Type B pancreatic cell (in vitro differentiated cells): ENCODE measurements around the gene C1orf141. TPM values are rescaled to one million over a fixed set of nuclear protein-coding genes. Genes with fewer than 3 reads are reported as not detected.

ENCODE experiments used
- DNase-seq: peaks from one replicate; pipeline ENCODE4 v3.0.0; 2021; ENCODE audit warnings: mixed read lengths; ENCODE audit not compliant: unreplicated experiment; ENCODE audit errors: extremely low spot score
- H3K27ac Mint-ChIP-seq: 2 replicates; pipeline ENCODE4 v1.8.0; 2021; ENCODE audit warnings: mild to moderate bottlenecking, mixed read lengths
- H3K27me3 Mint-ChIP-seq: 2 replicates; pipeline ENCODE4 v1.8.0; 2021; ENCODE audit warnings: mixed read lengths
- H3K36me3 Mint-ChIP-seq: 2 replicates; pipeline ENCODE4 v1.8.0; 2021; ENCODE audit warnings: mixed read lengths
- H3K4me1 Mint-ChIP-seq: one replicate; pipeline ENCODE4 v1.8.0; 2021; ENCODE audit warnings: mixed read lengths; ENCODE audit not compliant: unreplicated experiment
- H3K4me3 Mint-ChIP-seq: 2 replicates; pipeline ENCODE4 v1.8.0; 2021; ENCODE audit warnings: mild to moderate bottlenecking, mixed read lengths
- H3K9me3 Mint-ChIP-seq: 2 replicates; pipeline ENCODE4 v1.8.0; 2021; ENCODE audit warnings: mixed read lengths
- CTCF ChIP-seq: fragments of 200-600 bp; sonication (generic); conservative IDR thresholded peaks from 2 replicates; pipeline ENCODE4 v1.5.0; 2021; ENCODE audit warnings: antibody characterized with exemption, mild to moderate bottlenecking
- total RNA-seq: library from RNA; stranded (reverse); gene quantifications from 2 replicates; pipeline ENCODE4 v1.2.1, GENCODE V29; 2021; ENCODE audit warnings: low replicate concordance

C1orf141 gene
- total RNA-seq, 1 donor from 2014 or later: not detected

- H3K36me3 Mint-ChIP-seq: no peaks in the 10 kb centered on the region
- no peak overlapping the region for H3K4me3 Mint-ChIP-seq
- H3K9me3 Mint-ChIP-seq: peaks cover 12% of the 10 kb centered on the region
- no peak for TF ChIP-seq CTCF
- DNase-seq: no peak
- no peak overlapping the region for H3K27ac Mint-ChIP-seq
- no peaks in the 10 kb centered on the region for H3K4me1 Mint-ChIP-seq
- no peaks in the 10 kb centered on the region for H3K27me3 Mint-ChIP-seq
Measured at GRCh38 chr1:67124455-67124854, 10.3 kb downstream of the C1orf141 start.

GRCh38 chr1:67120855-67121619 lies 13.7 kb downstream of the C1orf141 start:
- no peaks in the 10 kb centered on the region for H3K27me3 Mint-ChIP-seq
- DNase-seq: no peak
- TF ChIP-seq CTCF: no peak
- H3K4me3 Mint-ChIP-seq: no peak overlapping the region
- H3K36me3 Mint-ChIP-seq: no peaks in the 10 kb centered on the region
- H3K4me1 Mint-ChIP-seq: no peaks in the 10 kb centered on the region
- H3K27ac Mint-ChIP-seq: no peak overlapping the region
- peaks cover 12% of the 10 kb centered on the region for H3K9me3 Mint-ChIP-seq

- Mint-ChIP-seq H3K36me3 (no peaks in the 10 kb centered on the region), H3K27me3 (no peaks in the 10 kb centered on the region), H3K4me1 (no peaks in the 10 kb centered on the region), H3K27ac (no peak overlapping the region), H3K4me3 (no peak overlapping the region), H3K9me3 (peaks cover 12% of the 10 kb centered on the region)
- no peak for DNase-seq
- TF ChIP-seq CTCF: no peak
Measured at GRCh38 chr1:67118646-67119045, 16.1 kb downstream of the C1orf141 start.

GRCh38 chr1:67118191-67118590 lies 16.6 kb downstream of the C1orf141 start:
- Mint-ChIP-seq H3K4me1 (no peaks in the 10 kb centered on the region), H3K4me3 (no peak overlapping the region), H3K36me3 (no peaks in the 10 kb centered on the region), H3K27me3 (no peaks in the 10 kb centered on the region), H3K27ac (no peak overlapping the region), H3K9me3 (peaks cover 12% of the 10 kb centered on the region)
- no peak for DNase-seq
- no peak for TF ChIP-seq CTCF

GRCh38 chr1:67114162-67114561 lies 20.6 kb downstream of the C1orf141 start:
- H3K9me3 Mint-ChIP-seq: no peaks in the 10 kb centered on the region
- no peaks in the 10 kb centered on the region for H3K4me1 Mint-ChIP-seq
- no peak overlapping the region for H3K27ac Mint-ChIP-seq
- H3K4me3 Mint-ChIP-seq: no peak overlapping the region
- no peak for DNase-seq
- no peak for TF ChIP-seq CTCF
- no peaks in the 10 kb centered on the region for H3K27me3 Mint-ChIP-seq
- H3K36me3 Mint-ChIP-seq: no peaks in the 10 kb centered on the region
